HG03432 (cell line): Measurements from ENCODE around the gene MGAT4A.
A peak's percentile ranks its signal among the peaks of the same experiment; 100 is the strongest.
"Not testable (repeated sequence)": the region's sequence is repeated elsewhere in the genome, so short reads cannot be mapped to it uniquely, and the experiment has no call there.

ENCODE experiments used
- ATAC-seq: cut with Tn5 transposase; IDR thresholded peaks from one replicate; pipeline ENCODE4 v1.9.1; 2021; ENCODE audit warnings: mild to moderate bottlenecking, moderate library complexity; ENCODE audit not compliant: unreplicated experiment

MGAT4A gene

GRCh38 chr2:98759827-98760625, 29.1 kb upstream of the MGAT4A start:
- ATAC-seq = no peak

- ATAC-seq = no peak
Observed at GRCh38 chr2:98759338-98759737, 28.4 kb upstream of the MGAT4A start.

- ATAC-seq = peak; percentile 90
Observed at GRCh38 chr2:98757904-98758421, 27.0 kb upstream of the MGAT4A start.

- no peak for ATAC-seq
Observed at GRCh38 chr2:98753801-98754200, 22.9 kb upstream of the MGAT4A start.

- ATAC-seq = not testable (repeated sequence)
Observed at GRCh38 chr2:98752711-98753110, 21.8 kb upstream of the MGAT4A start.

GRCh38 chr2:98751748-98752147, 20.8 kb upstream of the MGAT4A start:
- ATAC-seq = no peak

- no peak for ATAC-seq
Observed at GRCh38 chr2:98750593-98751282, 19.8 kb upstream of the MGAT4A start.

- peak; percentile 61 for ATAC-seq
Observed at GRCh38 chr2:98749066-98749450, 18.1 kb upstream of the MGAT4A start.

GRCh38 chr2:98748292-98749065, 17.5 kb upstream of the MGAT4A start:
- ATAC-seq = peak; percentile 68

- no peak for ATAC-seq
Observed at GRCh38 chr2:98747888-98748287, 17.0 kb upstream of the MGAT4A start.

- no peak for ATAC-seq
Observed at GRCh38 chr2:98746426-98746825, 15.5 kb upstream of the MGAT4A start.

- ATAC-seq = no peak
Observed at GRCh38 chr2:98744595-98744994, 13.7 kb upstream of the MGAT4A start.

- ATAC-seq = no peak
Observed at GRCh38 chr2:98743835-98744234, 12.9 kb upstream of the MGAT4A start.

- ATAC-seq = no peak
Observed at GRCh38 chr2:98739020-98739419, 8.1 kb upstream of the MGAT4A start.

GRCh38 chr2:98738304-98738703, 7.4 kb upstream of the MGAT4A start:
- ATAC-seq = no peak

GRCh38 chr2:98737848-98738247, 6.9 kb upstream of the MGAT4A start:
- no peak for ATAC-seq

- ATAC-seq = peak; percentile 39
Observed at GRCh38 chr2:98736464-98736889, 5.5 kb upstream of the MGAT4A start.

- no peak for ATAC-seq
Observed at GRCh38 chr2:98734823-98735260, 3.9 kb upstream of the MGAT4A start.

GRCh38 chr2:98734162-98734561, 3.2 kb upstream of the MGAT4A start:
- ATAC-seq = no peak

GRCh38 chr2:98732430-98733051, 1.6 kb upstream of the MGAT4A start:
- no peak for ATAC-seq

GRCh38 chr2:98731894-98732349, 990 bp upstream of the MGAT4A start:
- ATAC-seq = no peak
